Fibroblast of mammary gland (primary cell): ENCODE results near the gene SLC35G6.

Experiments
- DNase-seq: peaks from one replicate; pipeline ENCODE4 v3.0.0-alpha.2; 2010; ENCODE audit warnings: low read depth
- H3K4me3 ChIP-seq: 2 replicates; pipeline ENCODE4 v1.5.1; 2011; ENCODE audit warnings: low read depth, mild to moderate bottlenecking, low read length, moderate library complexity; ENCODE audit not compliant: control insufficient read depth
- CTCF ChIP-seq: conservative IDR thresholded peaks from 2 replicates; pipeline ENCODE4 v1.5.1; 2011; ENCODE audit warnings: low read depth, low read length, inconsistent platforms; ENCODE audit not compliant: control insufficient read depth, insufficient read depth

The SLC35G6 gene

GRCh38 chr17:7512824-7513540, 31.7 kb downstream of the SLC35G6 start:
- DNase-seq = no peak
- H3K4me3 ChIP-seq = no peak overlapping the region
- TF ChIP-seq CTCF = no peak

GRCh38 chr17:7513850-7514419, 32.7 kb downstream of the SLC35G6 start:
- no peak for DNase-seq
- H3K4me3 ChIP-seq = no peak overlapping the region
- no peak for TF ChIP-seq CTCF

- no peak for DNase-seq
- no peak for TF ChIP-seq CTCF
- no peak overlapping the region for H3K4me3 ChIP-seq
These were observed 34.8 kb downstream of the SLC35G6 start for GRCh38 chr17:7515911-7516610.

- no peak overlapping the region for H3K4me3 ChIP-seq
- TF ChIP-seq CTCF = peak; percentile 35
- DNase-seq = peak; percentile 20
These were observed 41.8 kb downstream of the SLC35G6 start for GRCh38 chr17:7523033-7523432.

GRCh38 chr17:7528842-7529241, 47.6 kb downstream of the SLC35G6 start:
- DNase-seq = no peak
- TF ChIP-seq CTCF = no peak
- H3K4me3 ChIP-seq = no peak overlapping the region

- TF ChIP-seq CTCF = no peak
- DNase-seq = no peak
- H3K4me3 ChIP-seq = no peak overlapping the region
These were observed 49.0 kb downstream of the SLC35G6 start for GRCh38 chr17:7530023-7530900.
